GM23248 (cell line): ENCODE data around the gene MYCBP2.

Experiments
- EZH2 ChIP-seq: fragments of 200-600 bp; sonication (generic); IDR thresholded peaks from 2 replicates; pipeline ENCODE4 v1.6.1; 2018; ENCODE audit warnings: antibody characterized with exemption, mild to moderate bottlenecking; ENCODE audit not compliant: insufficient read depth, poor library complexity, severe bottlenecking
- EZH2phosphoT487 ChIP-seq: fragments of 200-600 bp; sonication (generic); IDR thresholded peaks from 2 replicates; pipeline ENCODE4 v1.6.1; 2018; ENCODE audit warnings: antibody characterized with exemption, moderate library complexity, mild to moderate bottlenecking, low read depth; ENCODE audit not compliant: insufficient read depth

DNA sequence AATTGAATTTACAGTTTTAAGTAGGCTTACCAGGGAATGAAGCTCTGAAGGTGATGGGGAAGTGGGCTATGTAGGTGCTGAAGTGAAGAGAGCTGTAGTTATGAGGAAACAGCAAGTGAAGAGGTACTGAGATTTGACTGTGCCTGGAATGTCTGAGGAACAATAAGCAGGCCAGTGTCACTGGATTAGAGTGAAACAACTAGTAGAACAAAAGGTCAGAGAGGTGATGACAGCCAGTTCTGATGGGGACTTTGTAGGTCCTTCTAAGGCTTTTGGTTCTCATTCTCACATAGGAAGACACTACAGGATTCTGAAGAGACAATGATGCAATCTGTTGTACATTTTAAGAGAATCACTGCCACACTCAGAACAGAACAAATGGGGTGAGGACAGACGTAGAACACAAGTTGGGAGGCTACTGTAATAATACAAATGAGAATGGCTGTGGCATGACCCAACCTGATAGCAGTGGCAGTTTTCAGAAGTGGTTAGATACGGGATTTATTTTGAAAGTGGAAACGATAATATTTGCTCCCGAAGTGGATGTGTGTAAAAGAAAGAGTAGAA, 130.8 kb downstream of the MYCBP2 start:
- no peak for TF ChIP-seq EZH2
- TF ChIP-seq EZH2phosphoT487, result no peak
